NCI-H2196 treated with DMSO at 0.1 percent for 48 hours (cell line): ENCODE data around the gene NGFR.

Experiments used
- DNase-seq: peaks from one replicate; lab custom pipeline; 2025; ENCODE audit not compliant: unreplicated experiment; lab: John Stamatoyannopoulos, UW

The NGFR gene

GRCh38 chr17:49557312-49558024 is 62.4 kb downstream of the NGFR start:
- DNase-seq: peak; percentile 69
